Measurements from ENCODE around the gene NARS2. TPM values are rescaled to one million over a fixed set of nuclear protein-coding genes. Genes with fewer than 3 reads are reported as not detected.

NARS2 gene
- total and polyA plus RNA-seq, 10 of the 15 experiments (the other 5 are each of a cell fraction or from before 2014, with no cell fraction given): 22.2 to 45.3 (median 36.3) TPM

DNA sequence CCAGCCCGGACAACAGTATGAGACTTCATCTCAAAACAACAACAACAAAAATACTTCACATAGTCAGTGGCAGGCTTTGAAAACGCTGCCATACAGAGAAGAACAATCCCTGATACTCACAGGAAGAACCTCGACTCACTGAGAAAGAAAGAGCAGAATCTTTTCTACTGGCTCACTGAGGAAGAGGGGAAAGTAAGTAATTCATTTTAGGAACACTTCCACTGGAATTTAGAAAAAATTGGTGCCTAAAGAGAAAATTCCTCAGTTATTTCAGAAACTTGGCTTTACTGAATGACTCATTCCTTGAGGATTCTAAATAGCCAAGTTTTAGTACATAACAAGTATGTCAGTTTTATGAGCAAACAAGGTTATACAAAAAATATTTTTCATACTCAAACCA lies 12.3 kb downstream of the NARS2 start:
- Histone ChIP-seq H3K27me3 (replicated peaks in 1 of 2; ENCODE audit: control insufficient read depth in 2 of 2, insufficient read depth in 2 of 2, low read length in 1 of 2) (no peaks in the 10 kb centered on the region), H3K27ac (ENCODE audit: control insufficient read depth, insufficient read depth) (peak overlapping the region; percentile 48; the same call in 1 of the 2 replicates), H3K9ac (ENCODE audit: control insufficient read depth, insufficient read depth, low read length) (peak overlapping the region; percentile 44; the same call in 1 of the 2 replicates), H3K9me3 (replicated peaks; ENCODE audit: control insufficient read depth, insufficient read depth, low read length) (no peaks in the 10 kb centered on the region), H3K79me2 (ENCODE audit: control insufficient read depth, insufficient read depth, low read length) (peaks cover 27% of the 10 kb centered on the region), H3K4me2 (ENCODE audit: control insufficient read depth, insufficient read depth) (peak overlapping the region; percentile 52; the same call in 1 of the 2 replicates), H3K4me3 (no peak overlapping the region), H3K4me1 (ENCODE audit: control insufficient read depth, insufficient read depth, low read length) (peaks cover 31% of the 10 kb centered on the region), H3K36me3 (ENCODE audit: control insufficient read depth in 2 of 2, insufficient read depth in 2 of 2, low read length in 1 of 2) (peaks cover 2 to 14% of the 10 kb centered on the region in 2 experiments; a peak in 3 of 4 replicates), H2AFZ (ENCODE audit: control insufficient read depth, low read depth, low read length) (peak overlapping the region; percentile 60), H4K20me1 (ENCODE audit: control insufficient read depth, insufficient read depth) (no peaks in the 10 kb centered on the region)
- intact Hi-C loops (cut with micrococcal nuclease; ENCODE audit: unreplicated experiment) (loop anchor here (5.0 to 10.0 kb wide), 3 partner anchors 98 to 485 kb away; partner anchors contain the start of genes ALG8 and NDUFC2), in situ Hi-C loops (cut with MboI) (loop anchor here (5.0 kb wide), 2 partner anchors 145 to 340 kb away; partner anchors contain the start of gene GAB2)
- FAIRE-seq (no peak), ATAC-seq (peak; percentile 14; the same call in 1 of the 3 replicates), DNase-seq (ENCODE audit: low read depth, low spot score) (no peak)
- RAD21 ChIA-PET (ENCODE audit: unreplicated experiment): no interaction called here
- CTCF ChIA-PET: interaction anchor here (0.6 kb wide), 2 partner anchors 146 to 216 kb away, joined by 3 read pairs; no protein-coding TSS in a partner anchor
- SMC1A ChIA-PET (ENCODE audit: uncharacterized antibody, unreplicated experiment): interaction anchor here (0.7 to 5.3 kb wide), 2 partner anchors 145 to 334 kb away, joined by 3 to 108 read pairs; partner anchors contain the start of gene GAB2
- no TSS peak for BruUV-seq (replicated peaks)
- TF ChIP-seq ASH2L (IDR thresholded peaks at IDR 0.05; ENCODE audit: borderline replicate concordance, low read depth): no peak
- POLR2A ChIA-PET: no interaction called here
- WGBS (ENCODE audit: insufficient coverage, insufficient replicate concordance, low lambda C conversion rate, missing lambda C conversion rate): 48% methylated on average over 3 of the region's 3 CpGs

DNA sequence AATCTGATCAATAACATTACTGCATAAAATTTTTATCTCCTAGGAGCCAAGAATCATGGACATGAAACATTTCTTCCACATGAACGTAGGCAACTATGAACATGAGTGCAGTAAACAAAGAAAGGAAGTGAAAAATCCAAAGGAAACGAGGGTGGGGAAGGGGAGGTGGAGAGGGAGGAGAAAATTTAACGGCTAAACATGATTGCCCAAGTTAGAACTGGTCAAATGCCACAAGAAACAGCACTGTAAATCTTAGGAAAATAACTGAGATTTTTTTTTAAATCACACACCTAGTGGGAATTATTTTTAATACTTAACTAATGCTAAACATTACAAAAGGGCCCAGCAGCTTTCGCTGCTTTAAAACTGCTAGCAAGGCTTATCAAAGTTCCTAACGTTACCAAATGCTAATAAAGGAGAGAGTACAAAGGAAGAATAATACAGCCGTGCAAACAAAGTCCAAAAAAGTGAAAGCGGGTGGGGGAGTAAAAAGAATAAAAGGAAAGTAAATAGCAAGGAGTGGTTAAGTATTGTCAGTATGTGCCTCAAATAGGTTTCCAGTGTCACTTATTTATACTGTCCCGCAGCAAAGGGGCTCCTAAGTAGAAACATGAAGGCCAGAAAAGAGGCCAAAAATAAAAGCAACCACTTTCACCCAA lies 13.7 kb downstream of the NARS2 start:
- intact Hi-C loops (cut with micrococcal nuclease; ENCODE audit: unreplicated experiment) (loop anchor here (5.0 to 10.0 kb wide), 3 partner anchors 96 to 484 kb away; partner anchors contain the start of genes ALG8 and NDUFC2), in situ Hi-C loops (cut with MboI) (loop anchor here (5.0 kb wide), 2 partner anchors 144 to 339 kb away; partner anchors contain the start of gene GAB2)
- H3K79me2 ChIP-seq (ENCODE audit: control insufficient read depth, insufficient read depth, low read length): peaks cover 27% of the 10 kb centered on the region
- SMC1A ChIA-PET (ENCODE audit: uncharacterized antibody, unreplicated experiment): interaction anchor here (0.6 to 1.8 kb wide), 14 partner anchors 14 to 551 kb away, joined by 3 to 13 read pairs (median 3); partner anchors contain the start of gene NARS2
- RAD21 ChIA-PET (ENCODE audit: unreplicated experiment): interaction anchor here (0.8 to 1.8 kb wide), 9 partner anchors 8 to 337 kb away, joined by 3 to 8 read pairs (median 5); no protein-coding TSS in a partner anchor
- no peak for DNase-seq (ENCODE audit: low read depth, low spot score)
- H3K4me2 ChIP-seq (ENCODE audit: control insufficient read depth, insufficient read depth): peak overlapping the region; percentile 52
- peak; percentile 19; the same call in 2 of the 3 replicates for ATAC-seq
- no peak overlapping the region for H3K9ac ChIP-seq (ENCODE audit: control insufficient read depth, insufficient read depth, low read length)
- H3K9me3 ChIP-seq (replicated peaks; ENCODE audit: control insufficient read depth, insufficient read depth, low read length): no peaks in the 10 kb centered on the region
- H4K20me1 ChIP-seq (ENCODE audit: control insufficient read depth, insufficient read depth): no peaks in the 10 kb centered on the region
- CTCF ChIA-PET: interaction anchor here (1.0 to 1.9 kb wide), 7 partner anchors 12 to 333 kb away, joined by 3 to 18 read pairs (median 5); partner anchors contain the start of gene GAB2
- 35% methylated on average over 8 of the region's 8 CpGs for WGBS (ENCODE audit: insufficient coverage, insufficient replicate concordance, low lambda C conversion rate, missing lambda C conversion rate)
- no peak for FAIRE-seq
- peak overlapping the region; percentile 18; the same call in 1 of the 2 replicates for H3K4me3 ChIP-seq
- H3K36me3 ChIP-seq (ENCODE audit: control insufficient read depth in 2 of 2, insufficient read depth in 2 of 2, low read length in 1 of 2): peaks cover 2 to 17% of the 10 kb centered on the region in 2 experiments; a peak in 3 of 4 replicates
- H3K27me3 ChIP-seq (replicated peaks in 1 of 2; ENCODE audit: control insufficient read depth in 2 of 2, insufficient read depth in 2 of 2, low read length in 1 of 2): no peaks in the 10 kb centered on the region
- H3K4me1 ChIP-seq (ENCODE audit: control insufficient read depth, insufficient read depth, low read length): peaks cover 27% of the 10 kb centered on the region
- no TSS peak for BruUV-seq (replicated peaks)
- H2AFZ ChIP-seq (ENCODE audit: control insufficient read depth, low read depth, low read length): no peak overlapping the region
- POLR2A ChIA-PET: interaction anchor here (0.6 to 1.4 kb wide), 3 partner anchors 25 to 144 kb away, joined by 3 read pairs; partner anchors contain the start of gene GAB2
- peak overlapping the region; percentile 50 for H3K27ac ChIP-seq (ENCODE audit: control insufficient read depth, insufficient read depth)
- TF ChIP-seq, protein P1, sequence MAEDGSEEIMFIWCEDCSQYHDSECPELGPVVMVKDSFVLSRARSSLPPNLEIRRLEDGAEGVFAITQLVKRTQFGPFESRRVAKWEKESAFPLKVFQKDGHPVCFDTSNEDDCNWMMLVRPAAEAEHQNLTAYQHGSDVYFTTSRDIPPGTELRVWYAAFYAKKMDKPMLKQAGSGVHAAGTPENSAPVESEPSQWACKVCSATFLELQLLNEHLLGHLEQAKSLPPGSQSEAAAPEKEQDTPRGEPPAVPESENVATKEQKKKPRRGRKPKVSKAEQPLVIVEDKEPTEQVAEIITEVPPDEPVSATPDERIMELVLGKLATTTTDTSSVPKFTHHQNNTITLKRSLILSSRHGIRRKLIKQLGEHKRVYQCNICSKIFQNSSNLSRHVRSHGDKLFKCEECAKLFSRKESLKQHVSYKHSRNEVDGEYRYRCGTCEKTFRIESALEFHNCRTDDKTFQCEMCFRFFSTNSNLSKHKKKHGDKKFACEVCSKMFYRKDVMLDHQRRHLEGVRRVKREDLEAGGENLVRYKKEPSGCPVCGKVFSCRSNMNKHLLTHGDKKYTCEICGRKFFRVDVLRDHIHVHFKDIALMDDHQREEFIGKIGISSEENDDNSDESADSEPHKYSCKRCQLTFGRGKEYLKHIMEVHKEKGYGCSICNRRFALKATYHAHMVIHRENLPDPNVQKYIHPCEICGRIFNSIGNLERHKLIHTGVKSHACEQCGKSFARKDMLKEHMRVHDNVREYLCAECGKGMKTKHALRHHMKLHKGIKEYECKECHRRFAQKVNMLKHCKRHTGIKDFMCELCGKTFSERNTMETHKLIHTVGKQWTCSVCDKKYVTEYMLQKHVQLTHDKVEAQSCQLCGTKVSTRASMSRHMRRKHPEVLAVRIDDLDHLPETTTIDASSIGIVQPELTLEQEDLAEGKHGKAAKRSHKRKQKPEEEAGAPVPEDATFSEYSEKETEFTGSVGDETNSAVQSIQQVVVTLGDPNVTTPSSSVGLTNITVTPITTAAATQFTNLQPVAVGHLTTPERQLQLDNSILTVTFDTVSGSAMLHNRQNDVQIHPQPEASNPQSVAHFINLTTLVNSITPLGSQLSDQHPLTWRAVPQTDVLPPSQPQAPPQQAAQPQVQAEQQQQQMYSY (CRISPR knock-in tag; IDR thresholded peaks at IDR 0.05): no peak
- TF ChIP-seq SPI1 (IDR thresholded peaks at IDR 0.05; ENCODE audit: borderline replicate concordance, insufficient read depth, low read depth, low read length) (0 out of 2 replicates have a peak, but pooled peaks have one; percentile 36), EED (IDR thresholded peaks at IDR 0.05; ENCODE audit: low read depth) (peak; percentile 11; the same call in 1 of the 2 replicates)
- TF ChIP-seq, protein P2, sequence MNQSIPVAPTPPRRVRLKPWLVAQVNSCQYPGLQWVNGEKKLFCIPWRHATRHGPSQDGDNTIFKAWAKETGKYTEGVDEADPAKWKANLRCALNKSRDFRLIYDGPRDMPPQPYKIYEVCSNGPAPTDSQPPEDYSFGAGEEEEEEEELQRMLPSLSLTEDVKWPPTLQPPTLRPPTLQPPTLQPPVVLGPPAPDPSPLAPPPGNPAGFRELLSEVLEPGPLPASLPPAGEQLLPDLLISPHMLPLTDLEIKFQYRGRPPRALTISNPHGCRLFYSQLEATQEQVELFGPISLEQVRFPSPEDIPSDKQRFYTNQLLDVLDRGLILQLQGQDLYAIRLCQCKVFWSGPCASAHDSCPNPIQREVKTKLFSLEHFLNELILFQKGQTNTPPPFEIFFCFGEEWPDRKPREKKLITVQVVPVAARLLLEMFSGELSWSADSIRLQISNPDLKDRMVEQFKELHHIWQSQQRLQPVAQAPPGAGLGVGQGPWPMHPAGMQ (IDR thresholded peaks at IDR 0.05; ENCODE audit: borderline replicate concordance): no peak
